ENCODE measurements around the gene EDNRB.

- TF ChIP-seq MAX (CRISPR knock-in tag; IDR thresholded peaks at IDR 0.05), result no peak
- TF ChIP-seq, protein P1, sequence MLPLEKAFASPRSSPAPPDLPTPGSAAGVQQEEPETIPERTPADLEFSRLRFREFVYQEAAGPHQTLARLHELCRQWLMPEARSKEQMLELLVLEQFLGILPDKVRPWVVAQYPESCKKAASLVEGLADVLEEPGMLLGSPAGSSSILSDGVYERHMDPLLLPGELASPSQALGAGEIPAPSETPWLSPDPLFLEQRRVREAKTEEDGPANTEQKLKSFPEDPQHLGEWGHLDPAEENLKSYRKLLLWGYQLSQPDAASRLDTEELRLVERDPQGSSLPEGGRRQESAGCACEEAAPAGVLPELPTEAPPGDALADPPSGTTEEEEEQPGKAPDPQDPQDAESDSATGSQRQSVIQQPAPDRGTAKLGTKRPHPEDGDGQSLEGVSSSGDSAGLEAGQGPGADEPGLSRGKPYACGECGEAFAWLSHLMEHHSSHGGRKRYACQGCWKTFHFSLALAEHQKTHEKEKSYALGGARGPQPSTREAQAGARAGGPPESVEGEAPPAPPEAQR (CRISPR knock-in tag; IDR thresholded peaks at IDR 0.05), result no peak
- TF ChIP-seq, protein P2, sequence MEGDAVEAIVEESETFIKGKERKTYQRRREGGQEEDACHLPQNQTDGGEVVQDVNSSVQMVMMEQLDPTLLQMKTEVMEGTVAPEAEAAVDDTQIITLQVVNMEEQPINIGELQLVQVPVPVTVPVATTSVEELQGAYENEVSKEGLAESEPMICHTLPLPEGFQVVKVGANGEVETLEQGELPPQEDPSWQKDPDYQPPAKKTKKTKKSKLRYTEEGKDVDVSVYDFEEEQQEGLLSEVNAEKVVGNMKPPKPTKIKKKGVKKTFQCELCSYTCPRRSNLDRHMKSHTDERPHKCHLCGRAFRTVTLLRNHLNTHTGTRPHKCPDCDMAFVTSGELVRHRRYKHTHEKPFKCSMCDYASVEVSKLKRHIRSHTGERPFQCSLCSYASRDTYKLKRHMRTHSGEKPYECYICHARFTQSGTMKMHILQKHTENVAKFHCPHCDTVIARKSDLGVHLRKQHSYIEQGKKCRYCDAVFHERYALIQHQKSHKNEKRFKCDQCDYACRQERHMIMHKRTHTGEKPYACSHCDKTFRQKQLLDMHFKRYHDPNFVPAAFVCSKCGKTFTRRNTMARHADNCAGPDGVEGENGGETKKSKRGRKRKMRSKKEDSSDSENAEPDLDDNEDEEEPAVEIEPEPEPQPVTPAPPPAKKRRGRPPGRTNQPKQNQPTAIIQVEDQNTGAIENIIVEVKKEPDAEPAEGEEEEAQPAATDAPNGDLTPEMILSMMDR (IDR thresholded peaks at IDR 0.05), result no peak
- no peak for TF ChIP-seq FOXP1 (CRISPR knock-in tag; IDR thresholded peaks at IDR 0.05; ENCODE audit: borderline replicate concordance)
- no peak for TF ChIP-seq PREB (CRISPR knock-in tag; IDR thresholded peaks at IDR 0.05; ENCODE audit: borderline replicate concordance)
- TF ChIP-seq, protein P3, sequence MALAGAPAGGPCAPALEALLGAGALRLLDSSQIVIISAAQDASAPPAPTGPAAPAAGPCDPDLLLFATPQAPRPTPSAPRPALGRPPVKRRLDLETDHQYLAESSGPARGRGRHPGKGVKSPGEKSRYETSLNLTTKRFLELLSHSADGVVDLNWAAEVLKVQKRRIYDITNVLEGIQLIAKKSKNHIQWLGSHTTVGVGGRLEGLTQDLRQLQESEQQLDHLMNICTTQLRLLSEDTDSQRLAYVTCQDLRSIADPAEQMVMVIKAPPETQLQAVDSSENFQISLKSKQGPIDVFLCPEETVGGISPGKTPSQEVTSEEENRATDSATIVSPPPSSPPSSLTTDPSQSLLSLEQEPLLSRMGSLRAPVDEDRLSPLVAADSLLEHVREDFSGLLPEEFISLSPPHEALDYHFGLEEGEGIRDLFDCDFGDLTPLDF (CRISPR knock-in tag; IDR thresholded peaks at IDR 0.05), result no peak
- TF ChIP-seq EMX1 (CRISPR knock-in tag; IDR thresholded peaks at IDR 0.05), result no peak
- TF ChIP-seq, protein P4, sequence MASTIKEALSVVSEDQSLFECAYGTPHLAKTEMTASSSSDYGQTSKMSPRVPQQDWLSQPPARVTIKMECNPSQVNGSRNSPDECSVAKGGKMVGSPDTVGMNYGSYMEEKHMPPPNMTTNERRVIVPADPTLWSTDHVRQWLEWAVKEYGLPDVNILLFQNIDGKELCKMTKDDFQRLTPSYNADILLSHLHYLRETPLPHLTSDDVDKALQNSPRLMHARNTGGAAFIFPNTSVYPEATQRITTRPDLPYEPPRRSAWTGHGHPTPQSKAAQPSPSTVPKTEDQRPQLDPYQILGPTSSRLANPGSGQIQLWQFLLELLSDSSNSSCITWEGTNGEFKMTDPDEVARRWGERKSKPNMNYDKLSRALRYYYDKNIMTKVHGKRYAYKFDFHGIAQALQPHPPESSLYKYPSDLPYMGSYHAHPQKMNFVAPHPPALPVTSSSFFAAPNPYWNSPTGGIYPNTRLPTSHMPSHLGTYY (CRISPR knock-in tag; IDR thresholded peaks at IDR 0.05), result no peak
Observed at GRCh38 chr13:77891041-77891440, 27.6 kb downstream of the EDNRB start.

Data from WTC11 (cell line).